Measurements from ENCODE around the gene FREM3. TPM values are rescaled to one million over a fixed set of nuclear protein-coding genes. Genes with fewer than 3 reads are reported as not detected.

Gene FREM3
- total RNA-seq, 4 donors from 2014 or later = 1.9 TPM; not detected in 3

- TF ChIP-seq POLR2A (IDR thresholded peaks at IDR 0.05) = no peak
- TF ChIP-seq, protein P1, sequence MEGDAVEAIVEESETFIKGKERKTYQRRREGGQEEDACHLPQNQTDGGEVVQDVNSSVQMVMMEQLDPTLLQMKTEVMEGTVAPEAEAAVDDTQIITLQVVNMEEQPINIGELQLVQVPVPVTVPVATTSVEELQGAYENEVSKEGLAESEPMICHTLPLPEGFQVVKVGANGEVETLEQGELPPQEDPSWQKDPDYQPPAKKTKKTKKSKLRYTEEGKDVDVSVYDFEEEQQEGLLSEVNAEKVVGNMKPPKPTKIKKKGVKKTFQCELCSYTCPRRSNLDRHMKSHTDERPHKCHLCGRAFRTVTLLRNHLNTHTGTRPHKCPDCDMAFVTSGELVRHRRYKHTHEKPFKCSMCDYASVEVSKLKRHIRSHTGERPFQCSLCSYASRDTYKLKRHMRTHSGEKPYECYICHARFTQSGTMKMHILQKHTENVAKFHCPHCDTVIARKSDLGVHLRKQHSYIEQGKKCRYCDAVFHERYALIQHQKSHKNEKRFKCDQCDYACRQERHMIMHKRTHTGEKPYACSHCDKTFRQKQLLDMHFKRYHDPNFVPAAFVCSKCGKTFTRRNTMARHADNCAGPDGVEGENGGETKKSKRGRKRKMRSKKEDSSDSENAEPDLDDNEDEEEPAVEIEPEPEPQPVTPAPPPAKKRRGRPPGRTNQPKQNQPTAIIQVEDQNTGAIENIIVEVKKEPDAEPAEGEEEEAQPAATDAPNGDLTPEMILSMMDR (IDR thresholded peaks at IDR 0.05) = no peak
- intact Hi-C loops (cut with DNase I; ENCODE audit: low total_unique reads) = no loop called here
These were observed 136.0 kb downstream of the FREM3 start for GRCh38 chr4:143564472-143564871.

GRCh38 chr4:143559757-143560147 is 140.7 kb downstream of the FREM3 start:
- TF ChIP-seq, protein P1 (IDR thresholded peaks at IDR 0.05) = no peak
- no peak for TF ChIP-seq POLR2A (IDR thresholded peaks at IDR 0.05)
- Histone ChIP-seq H3K27me3 (no peaks in the 10 kb centered on the region), H3K27ac (no peak overlapping the region), H3K4me3 (peak overlapping the region; percentile 36 to 54), H3K4me1 (no peaks in the 10 kb centered on the region), H3K36me3 (no peaks in the 10 kb centered on the region), H3K9me3 (no peaks in the 10 kb centered on the region)
- no peak for DNase-seq
- intact Hi-C loops (cut with DNase I; ENCODE audit: low total_unique reads) = no loop called here

More at GRCh38 chr4:143564472-143564871, 136.0 kb downstream of the FREM3 start:
- Histone ChIP-seq H3K9me3 (no peaks in the 10 kb centered on the region), H3K4me3 (no peak overlapping the region), H3K36me3 (no peaks in the 10 kb centered on the region), H3K27me3 (no peaks in the 10 kb centered on the region), H3K4me1 (no peaks in the 10 kb centered on the region), H3K27ac (no peak overlapping the region)
- no peak for DNase-seq

GRCh38 chr4:143558823-143559756 is 141.4 kb downstream of the FREM3 start:
- peak overlapping the region; percentile 28 to 30 for H3K27ac ChIP-seq
- peak; percentile 35 to 46 for DNase-seq
- intact Hi-C loops (cut with DNase I; ENCODE audit: low total_unique reads) = no loop called here

DNA sequence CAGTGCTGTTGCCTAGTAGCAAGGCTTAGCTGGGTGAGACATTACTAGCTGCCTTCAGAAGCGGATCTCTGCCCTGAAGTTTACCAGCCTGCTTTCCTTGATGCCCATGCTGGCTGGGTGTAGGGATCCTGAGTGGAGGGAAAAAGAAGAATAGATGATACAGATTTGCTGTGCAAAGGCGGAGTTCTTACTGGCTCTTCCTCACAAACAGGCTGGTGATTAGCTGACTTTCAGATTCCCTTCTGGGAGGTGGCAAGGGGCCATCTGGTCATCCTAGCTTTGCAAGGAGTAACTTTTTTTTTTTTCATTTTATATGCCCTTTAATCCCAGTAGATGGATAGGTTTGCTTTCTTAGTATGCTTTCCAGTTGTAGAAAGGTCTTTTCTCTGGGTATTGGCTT is 142.2 kb downstream of the FREM3 start:
- Histone ChIP-seq H3K27me3 (no peaks in the 10 kb centered on the region), H3K9me3 (no peaks in the 10 kb centered on the region), H3K4me1 (no peaks in the 10 kb centered on the region), H3K4me3 (no peak overlapping the region), H3K27ac (no peak overlapping the region), H3K36me3 (no peaks in the 10 kb centered on the region)
- no peak for DNase-seq
- intact Hi-C loops (cut with DNase I; ENCODE audit: low total_unique reads) = no loop called here
- TF ChIP-seq POLR2A (IDR thresholded peaks at IDR 0.05) = no peak
- TF ChIP-seq, protein P1 (IDR thresholded peaks at IDR 0.05) = no peak

More at GRCh38 chr4:143558823-143559756, 141.4 kb downstream of the FREM3 start:
- TF ChIP-seq, protein P1 (IDR thresholded peaks at IDR 0.05) = peak; percentile 26 to 50 (median 42)
- TF ChIP-seq POLR2A (IDR thresholded peaks at IDR 0.05) = no peak
- Histone ChIP-seq H3K9me3 (no peaks in the 10 kb centered on the region), H3K27me3 (no peaks in the 10 kb centered on the region), H3K4me3 (peak overlapping the region; percentile 36 to 54), H3K4me1 (no peaks in the 10 kb centered on the region), H3K36me3 (no peaks in the 10 kb centered on the region)

DNA sequence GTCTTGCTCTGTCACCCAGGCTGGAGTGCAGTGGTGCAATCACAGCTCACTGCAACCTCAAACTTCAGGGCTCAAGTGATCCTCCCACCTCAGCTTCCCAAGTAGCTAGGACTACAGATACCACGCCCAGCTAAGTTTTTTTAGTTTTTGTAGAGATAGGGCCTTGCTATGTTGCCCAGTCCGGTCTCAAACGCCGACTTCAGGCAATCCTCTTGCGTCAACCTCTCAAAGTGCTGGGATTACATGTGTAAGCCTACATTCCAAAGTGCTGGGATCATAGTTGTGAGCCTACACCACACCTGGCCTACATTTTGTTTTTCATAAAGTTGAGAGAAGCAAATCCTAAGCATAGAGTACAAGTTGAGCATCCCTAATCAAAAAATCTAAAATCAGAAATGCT is 144.8 kb downstream of the FREM3 start:
- no peak overlapping the region for H3K4me3 ChIP-seq
- no peak for DNase-seq
- no peaks in the 10 kb centered on the region for H3K27me3 ChIP-seq
- TF ChIP-seq POLR2A (IDR thresholded peaks at IDR 0.05) = no peak
- TF ChIP-seq, protein P1 (IDR thresholded peaks at IDR 0.05) = no peak
- no peak overlapping the region for H3K27ac ChIP-seq
- H3K4me1 ChIP-seq = no peaks in the 10 kb centered on the region
- no peaks in the 10 kb centered on the region for H3K9me3 ChIP-seq
- H3K36me3 ChIP-seq = no peaks in the 10 kb centered on the region
- intact Hi-C loops (cut with DNase I; ENCODE audit: low total_unique reads) = no loop called here

Data from uterus (tissue), 4 donors.